Measurements from ENCODE around the gene RAD51.

DNA sequence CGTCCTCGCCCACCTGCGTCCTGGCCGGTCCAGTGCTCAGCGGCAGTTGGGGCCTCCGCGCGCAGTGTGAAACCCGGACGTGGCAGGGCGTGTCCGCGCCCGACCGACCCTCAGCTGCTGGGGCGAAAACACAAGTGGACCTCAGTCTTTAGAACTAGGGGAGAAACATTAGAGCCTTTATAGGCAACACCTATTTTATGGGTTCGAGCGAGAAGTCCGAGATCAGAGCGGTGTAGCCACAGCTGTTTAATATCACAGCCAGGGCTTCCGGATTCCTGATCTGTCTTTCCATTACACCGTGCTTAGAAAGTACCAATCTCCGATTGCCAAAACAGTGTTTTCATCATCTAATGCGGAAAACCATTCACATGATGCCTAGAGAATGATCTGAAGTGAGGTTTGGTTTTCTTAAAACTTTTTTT, 506 bp downstream of the RAD51 start:
- TF ChIP-seq POLR2AphosphoS5 (IDR thresholded peaks at IDR 0.05) = no peak
- no peak for TF ChIP-seq CTCF (IDR thresholded peaks at IDR 0.05)
- no peak for TF ChIP-seq POLR2A (IDR thresholded peaks at IDR 0.05)
